ENCODE measurements around the gene ACSL1. TPM values are rescaled to one million over a fixed set of nuclear protein-coding genes. Genes with fewer than 3 reads are reported as not detected.

ACSL1 gene
- total RNA-seq, 2 experiments from 2014 or later = 12.4 to 12.5 TPM

DNA sequence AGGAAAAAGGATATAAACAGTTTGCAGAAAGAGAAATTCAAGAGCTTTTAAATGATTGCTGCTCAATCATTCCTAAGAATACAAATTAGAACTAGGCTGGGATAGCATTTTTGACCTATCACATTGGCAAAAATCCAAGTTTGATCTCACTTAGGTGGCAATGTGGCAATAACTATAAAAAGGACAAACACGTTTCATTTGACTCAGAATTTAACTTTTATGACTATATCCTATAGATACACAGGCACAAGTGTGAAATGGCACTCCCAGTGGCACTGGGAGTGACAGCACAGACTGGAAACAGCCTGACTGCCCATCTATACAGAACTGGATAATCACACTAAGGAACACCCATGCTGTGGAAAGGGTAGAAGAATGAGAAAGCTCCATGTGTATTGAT is 103.0 kb downstream of the ACSL1 start:
- H3K9me3 Mint-ChIP-seq = peaks cover 10% of the 10 kb centered on the region
- Histone ChIP-seq H3K36me3 (ENCODE audit: insufficient read depth, low read length) (no peaks in the 10 kb centered on the region), H3K27me3 (ENCODE audit: control insufficient read depth in 1 of 2, insufficient read depth in 2 of 2, low read length in 2 of 2) (no peaks in the 10 kb centered on the region), H3K27ac (ENCODE audit: low read depth in 1 of 2, low read length in 2 of 2) (no peak overlapping the region), H3K9me3 (ENCODE audit: control insufficient read depth in 1 of 2, insufficient read depth in 1 of 2, low read length in 2 of 2) (no peaks in the 10 kb centered on the region), H3K4me1 (ENCODE audit: insufficient read depth, low read length) (no peaks in the 10 kb centered on the region), H3K4me3 (ENCODE audit: low read length) (no peak overlapping the region)
- peaks cover 37% of the 10 kb centered on the region for H3K36me3 Mint-ChIP-seq (ENCODE audit: low read depth)
- H3K27me3 Mint-ChIP-seq = no peaks in the 10 kb centered on the region
- H3K27ac Mint-ChIP-seq = no peak overlapping the region
- intact Hi-C loops (cut with DNase I, micrococcal nuclease) = no loop called here
- TF ChIP-seq CTCF (IDR thresholded peaks at IDR 0.05) = no peak
- H3K4me3 Mint-ChIP-seq = no peak overlapping the region
- DNase-seq (no peak), ATAC-seq (ENCODE audit: poor library complexity) (no peak)
- ChIA-PET POLR2A (no interaction called here), CTCF (interaction anchor here (0.6 kb wide), 1 partner anchor 373 kb away, joined by 3 read pairs; no protein-coding TSS in a partner anchor)
- H3K4me1 Mint-ChIP-seq (ENCODE audit: low read depth) = no peaks in the 10 kb centered on the region

DNA sequence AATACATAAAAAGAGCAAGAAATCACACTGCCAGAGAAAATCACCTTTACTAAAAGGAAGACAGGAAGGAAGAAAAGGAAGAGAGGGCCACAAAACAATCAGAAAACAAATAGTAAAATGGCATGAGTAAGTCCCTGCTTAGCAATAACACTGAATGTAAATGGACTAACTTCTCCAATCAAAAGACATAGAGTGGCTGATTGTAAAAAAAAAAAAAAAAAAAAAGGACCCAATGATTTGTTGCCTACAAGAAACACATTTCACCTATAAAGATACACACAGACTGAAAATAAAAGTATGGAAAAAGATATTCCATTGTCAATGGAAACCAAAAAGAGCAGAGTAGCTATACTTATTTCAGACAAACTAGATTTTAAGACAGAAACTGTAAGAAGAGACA is 104.5 kb downstream of the ACSL1 start:
- H3K36me3 Mint-ChIP-seq (ENCODE audit: low read depth) = peaks cover 37% of the 10 kb centered on the region

GRCh38 chr4:184719407-184719806 is 106.4 kb downstream of the ACSL1 start:
- Mint-ChIP-seq H3K9me3 (peaks cover 10% of the 10 kb centered on the region), H3K4me1 (ENCODE audit: low read depth) (no peaks in the 10 kb centered on the region), H3K27ac (no peak overlapping the region), H3K4me3 (no peak overlapping the region), H3K27me3 (no peaks in the 10 kb centered on the region), H3K36me3 (ENCODE audit: low read depth) (peaks cover 41% of the 10 kb centered on the region)
- ChIA-PET POLR2A (no interaction called here), CTCF (no interaction called here)
- Histone ChIP-seq H3K27ac (ENCODE audit: low read depth in 1 of 2, low read length in 2 of 2) (no peak overlapping the region), H3K9me3 (ENCODE audit: control insufficient read depth in 1 of 2, insufficient read depth in 1 of 2, low read length in 2 of 2) (no peaks in the 10 kb centered on the region), H3K27me3 (ENCODE audit: control insufficient read depth in 1 of 2, insufficient read depth in 2 of 2, low read length in 2 of 2) (no peaks in the 10 kb centered on the region), H3K36me3 (ENCODE audit: insufficient read depth, low read length) (no peaks in the 10 kb centered on the region), H3K4me1 (ENCODE audit: insufficient read depth, low read length) (no peaks in the 10 kb centered on the region), H3K4me3 (ENCODE audit: low read length) (no peak overlapping the region)
- DNase-seq (no peak), ATAC-seq (ENCODE audit: poor library complexity) (no peak)
- TF ChIP-seq CTCF (IDR thresholded peaks at IDR 0.05) = no peak
- intact Hi-C loops (cut with DNase I, micrococcal nuclease) = no loop called here

More for the DNA sequence above, 104.5 kb downstream of the ACSL1 start:
- ChIA-PET CTCF (interaction anchor here (0.6 to 0.7 kb wide), 2 partner anchors 464 to 891 kb away, joined by 3 to 4 read pairs; no protein-coding TSS in a partner anchor), POLR2A (interaction anchor here (2.1 kb wide), 1 partner anchor 13 kb away, joined by 9 read pairs; the partner anchor contains the start of gene CENPU)
- H3K4me3 Mint-ChIP-seq = no peak overlapping the region
- no peak for DNase-seq
- no peaks in the 10 kb centered on the region for H3K27me3 Mint-ChIP-seq
- H3K27ac Mint-ChIP-seq = no peak overlapping the region
- Histone ChIP-seq H3K4me1 (ENCODE audit: insufficient read depth, low read length) (no peaks in the 10 kb centered on the region), H3K27me3 (ENCODE audit: control insufficient read depth in 1 of 2, insufficient read depth in 2 of 2, low read length in 2 of 2) (no peaks in the 10 kb centered on the region), H3K4me3 (ENCODE audit: low read length) (no peak overlapping the region), H3K9me3 (ENCODE audit: control insufficient read depth in 1 of 2, insufficient read depth in 1 of 2, low read length in 2 of 2) (no peaks in the 10 kb centered on the region), H3K36me3 (ENCODE audit: insufficient read depth, low read length) (no peaks in the 10 kb centered on the region), H3K27ac (ENCODE audit: low read depth in 1 of 2, low read length in 2 of 2) (no peak overlapping the region)
- peaks cover 10% of the 10 kb centered on the region for H3K9me3 Mint-ChIP-seq
- no peak for ATAC-seq (ENCODE audit: poor library complexity)
- no peaks in the 10 kb centered on the region for H3K4me1 Mint-ChIP-seq (ENCODE audit: low read depth)
- TF ChIP-seq CTCF (IDR thresholded peaks at IDR 0.05) = no peak
- intact Hi-C loops (cut with DNase I, micrococcal nuclease) = no loop called here
